T-cell (primary cell): Measurements from ENCODE around the gene ACSL6. TPM values are rescaled to one million over a fixed set of nuclear protein-coding genes. Genes with fewer than 3 reads are reported as not detected.

Experiments used
- ATAC-seq, 4 experiments: fragments of 200-7000 bp in 3 of 4; fragments of 150-1000 bp in 1 of 4; cut with Tn5 transposase; replicated peaks in 1 of 4; 1 replicate in 3 of 4; 2 replicates in 1 of 4; pipeline ENCODE4 v1.10.0; 2021; ENCODE audit warnings: moderate library complexity in 3 of 4, mild to moderate bottlenecking in 2 of 4, moderate number of reproducible peaks in 1 of 4
- CTCF ChIA-PET, 2 donors: fragments of 300-600 bp; sonication (Branson Sonifier 250); formaldehyde crosslinking; loops; one replicate each; lab custom pipeline; 2022; ENCODE audit warnings: antibody characterized with exemption in 2 of 2; lab: Charles Lee
- POLR2A ChIA-PET, 2 donors: fragments of 300-600 bp; sonication (Branson Sonifier 250); formaldehyde crosslinking; loops; one replicate each; lab custom pipeline; 2022; ENCODE audit warnings: antibody characterized with exemption in 2 of 2; lab: Charles Lee
- DNase-seq, 35 experiments: peaks; one replicate each; pipeline versions ENCODE4 v3.0.0 to v3.0.0-alpha.2; 2013 to 2023
- H3K27ac ChIP-seq: one replicate; pipeline ENCODE4 v1.5.1; 2013; ENCODE audit warnings: low read length
- H3K27me3 ChIP-seq, 2 experiments: replicated peaks in 1 of 2; 1 replicate in 1 of 2; 2 replicates in 1 of 2; pipeline versions ENCODE4 v1.6.1 to v1.7.0; 2013; ENCODE audit warnings: low read length in 1 of 2, mixed read lengths in 1 of 2; ENCODE audit not compliant: control insufficient read depth in 2 of 2, insufficient read depth in 2 of 2; ENCODE audit errors: extremely low read depth in 1 of 2
- H3K36me3 ChIP-seq, 2 donors: 1 replicate in 1 of 2; 2 replicates in 1 of 2; pipeline versions ENCODE4 v1.6.1 to v1.7.0; 2013; ENCODE audit warnings: low read length in 1 of 2; ENCODE audit not compliant: control insufficient read depth in 2 of 2, insufficient read depth in 1 of 2; ENCODE audit errors: extremely low read depth in 1 of 2
- H3K4me1 ChIP-seq, 2 experiments: 1 replicate in 1 of 2; 2 replicates in 1 of 2; pipeline versions ENCODE4 v1.6.1 to v1.7.0; 2013; ENCODE audit warnings: low read length in 2 of 2, mixed read lengths in 1 of 2; ENCODE audit not compliant: insufficient read depth in 2 of 2, control insufficient read depth in 1 of 2; ENCODE audit errors: extremely low read depth in 1 of 2
- H3K4me3 ChIP-seq, 2 donors: 1 replicate in 1 of 2; 2 replicates in 1 of 2; pipeline versions ENCODE4 v1.5.1 to v1.7.0; 2013; ENCODE audit warnings: mild to moderate bottlenecking in 2 of 2, low read length in 1 of 2, moderate library complexity in 1 of 2; ENCODE audit not compliant: control insufficient read depth in 1 of 2; ENCODE audit errors: extremely low read depth in 1 of 2
- H3K9me3 ChIP-seq: 2 replicates; pipeline ENCODE4 v1.7.0; 2013
- H3K27ac Mint-ChIP-seq, 2 donors: one replicate each; pipeline ENCODE4 v1.8.0; 2020 to 2021; ENCODE audit warnings: mild to moderate bottlenecking in 2 of 2, mixed read lengths in 2 of 2
- H3K27me3 Mint-ChIP-seq, 2 donors: one replicate each; pipeline ENCODE4 v1.8.0; 2021 to 2022; ENCODE audit warnings: mixed read lengths in 2 of 2
- H3K36me3 Mint-ChIP-seq: one replicate; pipeline ENCODE4 v1.8.0; 2021; ENCODE audit warnings: mixed read lengths
- H3K4me1 Mint-ChIP-seq, 3 donors: one replicate each; pipeline ENCODE4 v1.8.0; 2020 to 2022; ENCODE audit warnings: mixed read lengths in 3 of 3, mild to moderate bottlenecking in 1 of 3
- H3K4me3 Mint-ChIP-seq, 3 donors: one replicate each; pipeline ENCODE4 v1.8.0; 2020 to 2022; ENCODE audit warnings: mild to moderate bottlenecking in 3 of 3, mixed read lengths in 3 of 3, moderate library complexity in 3 of 3
- H3K9me3 Mint-ChIP-seq, 3 donors: one replicate each; pipeline ENCODE4 v1.8.0; 2020 to 2022; ENCODE audit warnings: mixed read lengths in 3 of 3
- WGBS: methylation state at CpG from one replicate; pipeline ENCODE4 v1.1.5; 2013; ENCODE audit warnings: missing lambda C conversion rate; ENCODE audit not compliant: insufficient coverage; 5-methylcytosine and 5-hydroxymethylcytosine counted together
- total RNA-seq, 35 experiments: library from RNA in 6 of 35; stranded (reverse) in 6 of 35; fragments of 120-200 nt in 1 of 35; gene quantifications; one replicate each; pipeline versions ENCODE4 v1.2.1 to v1.2.4 and lab custom pipeline; 2013 to 2026

ACSL6 gene
- total RNA-seq, 5 donors from 2014 or later (not counting 1 experiment from before 2014, with no cell fraction given), result 23.7 to 42.9 (median 27.8) TPM

DNA sequence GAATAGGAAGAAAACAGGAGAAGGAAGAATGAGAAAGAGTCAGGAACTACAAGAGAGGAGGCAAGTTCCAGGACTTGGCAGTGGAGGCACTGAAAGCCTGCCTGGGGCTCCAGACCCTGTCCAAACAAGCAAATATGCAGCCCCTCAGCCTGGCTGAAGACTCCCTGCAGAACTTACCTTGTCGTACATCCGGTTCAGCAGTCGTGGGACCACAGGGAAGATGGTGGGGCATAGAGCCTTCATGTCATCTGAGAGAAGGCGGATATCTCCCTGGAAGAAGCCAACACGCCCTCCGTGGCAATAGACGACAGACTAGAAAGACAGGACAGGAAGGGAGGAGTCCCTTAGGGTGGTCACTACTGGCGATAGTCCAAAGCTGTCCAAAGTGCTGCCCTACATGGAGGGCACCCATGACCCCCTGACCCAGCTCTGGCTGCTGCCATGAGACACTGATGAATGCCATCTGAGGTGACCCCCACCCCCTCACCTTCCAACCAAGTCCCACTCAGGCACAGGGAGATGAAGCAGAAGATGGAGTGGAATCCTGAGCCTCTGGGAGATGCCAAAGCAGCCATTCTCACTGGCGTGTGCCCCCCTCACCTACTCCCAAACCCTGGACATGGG lies 38.3 kb downstream of the ACSL6 start:
- H3K9me3 Mint-ChIP-seq, result no peaks in the 10 kb centered on the region
- POLR2A ChIA-PET, result no interaction called here
- H3K9me3 ChIP-seq, result no peaks in the 10 kb centered on the region
- peak overlapping the region; percentile 83 for H3K27ac ChIP-seq
- peak overlapping the region; percentile 94 to 100 for H3K27ac Mint-ChIP-seq
- peaks cover 38% of the 10 kb centered on the region for H3K36me3 Mint-ChIP-seq
- ATAC-seq (no peak), DNase-seq (no peak)
- H3K4me3 Mint-ChIP-seq, result peak overlapping the region; percentile 37 to 90 (median 40)
- H3K36me3 ChIP-seq, result peaks cover 0 to 9% of the 10 kb centered on the region in 2 donors
- H3K4me1 ChIP-seq, result peaks cover 16 to 39% of the 10 kb centered on the region in 2 experiments
- CTCF ChIA-PET, result interaction anchor here (1.2 to 1.6 kb wide), 2 partner anchors 35 to 384 kb away, joined by 3 to 5 read pairs; no protein-coding TSS in a partner anchor
- H3K4me3 ChIP-seq, result no peak overlapping the region
- 99% methylated on average over 6 of the region's 9 CpGs for WGBS
- H3K4me1 Mint-ChIP-seq, result peaks cover 71 to 78% (median 75%) of the 10 kb centered on the region in 3 donors
- H3K27me3 Mint-ChIP-seq, result no peaks in the 10 kb centered on the region
- no peaks in the 10 kb centered on the region for H3K27me3 ChIP-seq

DNA sequence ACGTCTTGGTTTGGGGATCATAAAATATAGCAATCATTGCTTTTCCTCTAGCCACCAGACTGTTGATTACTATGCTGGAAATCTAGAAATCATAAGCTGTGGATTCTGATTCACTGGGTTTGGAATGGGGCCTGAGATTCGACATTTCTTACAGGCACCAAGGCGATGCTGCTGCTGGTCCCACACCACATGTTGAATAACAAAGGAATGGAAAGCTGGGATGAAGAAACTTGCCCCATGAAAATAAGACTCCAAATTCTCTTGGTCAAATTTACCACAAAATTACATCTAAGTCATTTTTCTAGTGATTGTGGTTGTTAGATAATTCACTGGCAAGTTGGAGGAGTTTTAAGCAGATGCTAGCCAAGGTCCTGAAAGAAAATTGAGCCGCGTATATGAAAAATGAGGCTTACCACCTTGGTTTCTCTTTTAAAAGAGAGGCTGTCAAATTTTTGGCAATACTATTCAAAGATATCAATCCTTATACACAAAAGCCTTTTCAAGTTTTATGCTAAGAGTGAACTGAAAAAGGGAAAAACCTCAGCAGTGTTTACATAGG lies 43.0 kb downstream of the ACSL6 start:
- POLR2A ChIA-PET, result no interaction called here
- H3K27me3 Mint-ChIP-seq, result no peaks in the 10 kb centered on the region
- Histone ChIP-seq H3K9me3 (no peaks in the 10 kb centered on the region), H3K4me1 (peaks cover 0 to 2% of the 10 kb centered on the region in 2 experiments), H3K36me3 (peaks cover 0 to 23% of the 10 kb centered on the region in 2 donors), H3K27me3 (no peaks in the 10 kb centered on the region), H3K27ac (no peak overlapping the region), H3K4me3 (no peak overlapping the region)
- H3K4me3 Mint-ChIP-seq, result no peak overlapping the region
- CTCF ChIA-PET, result no interaction called here
- ATAC-seq (no peak), DNase-seq (no peak)
- peaks cover 71% of the 10 kb centered on the region for H3K36me3 Mint-ChIP-seq
- H3K4me1 Mint-ChIP-seq, result peaks cover 28 to 31% (median 31%) of the 10 kb centered on the region in 3 donors
- WGBS, result no CpG with 5 or more reads among the region's 5 CpGs
- H3K27ac Mint-ChIP-seq, result peak overlapping the region in 1 of 2 donors; percentile 49
- no peaks in the 10 kb centered on the region for H3K9me3 Mint-ChIP-seq

DNA sequence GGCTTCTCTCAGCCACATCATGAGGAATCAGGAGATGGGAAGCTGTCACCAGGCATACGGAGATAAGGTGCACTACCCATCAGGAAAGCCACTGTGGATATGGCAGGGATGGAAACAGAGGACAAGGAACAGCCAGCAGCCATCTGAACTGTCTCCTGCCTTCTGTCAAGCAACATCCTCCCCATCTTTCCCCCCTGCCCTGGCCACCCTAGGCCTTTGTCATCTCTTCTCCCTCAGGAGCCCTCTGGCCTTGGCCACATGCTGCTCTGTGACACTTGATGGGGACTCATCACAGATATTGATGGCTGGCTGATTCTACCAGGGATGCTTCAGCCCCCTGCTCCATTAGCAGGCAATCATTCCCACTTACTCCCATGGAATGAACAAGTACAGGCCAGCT lies 44.9 kb downstream of the ACSL6 start:
- Histone ChIP-seq H3K27ac (no peak overlapping the region), H3K27me3 (no peaks in the 10 kb centered on the region), H3K4me3 (no peak overlapping the region), H3K36me3 (peaks cover 0 to 27% of the 10 kb centered on the region in 2 donors), H3K9me3 (no peaks in the 10 kb centered on the region), H3K4me1 (no peaks in the 10 kb centered on the region)
- no peaks in the 10 kb centered on the region for H3K27me3 Mint-ChIP-seq
- H3K9me3 Mint-ChIP-seq, result no peaks in the 10 kb centered on the region
- POLR2A ChIA-PET, result interaction anchor here in 1 of 2 donors (0.6 kb wide), 1 partner anchor 100 kb away, joined by 3 read pairs; no protein-coding TSS in a partner anchor
- CTCF ChIA-PET, result no interaction called here
- peaks cover 11 to 16% (median 14%) of the 10 kb centered on the region in 3 donors for H3K4me1 Mint-ChIP-seq
- WGBS, result no CpG with 5 or more reads among the region's 1 CpG
- no peak for DNase-seq
- H3K27ac Mint-ChIP-seq, result no peak overlapping the region
- H3K4me3 Mint-ChIP-seq, result no peak overlapping the region
- no peak for ATAC-seq
- H3K36me3 Mint-ChIP-seq, result peaks cover 65% of the 10 kb centered on the region

DNA sequence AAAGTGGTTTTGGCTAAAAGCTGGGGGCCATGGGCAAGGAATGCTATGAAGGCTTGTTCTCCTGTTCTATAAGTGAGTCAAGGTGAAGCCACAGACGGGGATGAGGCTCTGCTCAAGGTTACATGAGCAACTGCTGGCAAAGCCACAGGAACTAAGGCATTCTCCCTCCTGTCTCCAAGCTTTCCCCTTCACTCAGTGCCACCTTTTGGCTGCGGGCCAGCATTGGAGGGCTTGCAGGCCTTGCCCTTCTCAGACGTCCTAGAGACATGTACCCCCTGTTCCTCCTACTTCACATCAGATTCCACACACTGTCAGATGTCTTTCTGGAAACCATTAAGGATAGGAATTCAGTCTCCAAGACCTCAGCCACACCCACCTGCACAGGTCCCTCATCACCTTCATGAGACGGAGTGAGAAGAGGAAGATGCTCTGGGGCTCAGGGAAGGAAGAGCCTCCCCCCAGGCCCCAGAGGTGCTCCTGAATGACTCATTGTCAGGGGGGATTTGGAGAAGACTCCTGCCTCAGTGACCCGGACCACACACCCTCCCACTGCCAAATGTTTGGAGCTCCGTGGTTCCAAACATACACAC lies 45.5 kb downstream of the ACSL6 start:
- peaks cover 60% of the 10 kb centered on the region for H3K36me3 Mint-ChIP-seq
- no peak for ATAC-seq
- Histone ChIP-seq H3K36me3 (peaks cover 0 to 24% of the 10 kb centered on the region in 2 donors), H3K27ac (no peak overlapping the region), H3K27me3 (no peaks in the 10 kb centered on the region), H3K9me3 (no peaks in the 10 kb centered on the region), H3K4me1 (no peaks in the 10 kb centered on the region), H3K4me3 (no peak overlapping the region)
- POLR2A ChIA-PET, result no interaction called here
- no peaks in the 10 kb centered on the region for H3K27me3 Mint-ChIP-seq
- no peak overlapping the region for H3K4me3 Mint-ChIP-seq
- H3K27ac Mint-ChIP-seq, result no peak overlapping the region
- CTCF ChIA-PET, result no interaction called here
- no peaks in the 10 kb centered on the region for H3K9me3 Mint-ChIP-seq
- H3K4me1 Mint-ChIP-seq, result peaks cover 9 to 11% (median 9%) of the 10 kb centered on the region in 3 donors
- WGBS, result 100% methylated on average over 1 of the region's 6 CpGs
- no peak for DNase-seq

DNA sequence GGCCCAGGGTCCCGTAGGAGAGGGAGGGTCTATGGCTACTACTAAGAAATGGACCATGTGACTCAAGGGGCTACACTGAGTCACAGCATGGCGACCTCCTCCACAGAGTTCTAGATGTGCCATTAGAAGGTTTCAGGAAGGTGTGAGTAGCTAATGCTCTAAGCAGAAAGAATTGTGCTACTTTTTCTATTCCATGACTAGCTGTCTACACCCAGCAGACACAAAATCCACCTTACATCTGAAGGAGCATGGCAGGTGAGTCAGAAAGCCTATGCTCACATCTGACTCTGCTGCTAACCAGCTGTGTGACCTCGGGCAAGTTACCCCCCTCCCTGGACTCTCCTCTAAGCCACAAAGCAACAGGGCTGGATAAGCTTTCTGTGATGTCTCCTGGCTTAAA lies 51.6 kb downstream of the ACSL6 start:
- POLR2A ChIA-PET, result no interaction called here
- no peaks in the 10 kb centered on the region for H3K4me1 ChIP-seq
- WGBS, result 83% methylated on average over 2 of the region's 3 CpGs
- peaks cover 52% of the 10 kb centered on the region for H3K36me3 Mint-ChIP-seq
- ATAC-seq, result no peak
- H3K9me3 Mint-ChIP-seq, result no peaks in the 10 kb centered on the region
- no peak overlapping the region for H3K4me3 ChIP-seq
- H3K9me3 ChIP-seq, result no peaks in the 10 kb centered on the region
- no peak for DNase-seq
- H3K4me3 Mint-ChIP-seq, result no peak overlapping the region
- H3K27me3 ChIP-seq, result no peaks in the 10 kb centered on the region
- no peaks in the 10 kb centered on the region for H3K27me3 Mint-ChIP-seq
- no peak overlapping the region for H3K27ac Mint-ChIP-seq
- peaks cover 0 to 1% (median 0%) of the 10 kb centered on the region in 3 donors for H3K4me1 Mint-ChIP-seq
- no peak overlapping the region for H3K27ac ChIP-seq
- CTCF ChIA-PET, result no interaction called here
- peaks cover 0 to 21% of the 10 kb centered on the region in 2 donors for H3K36me3 ChIP-seq

DNA sequence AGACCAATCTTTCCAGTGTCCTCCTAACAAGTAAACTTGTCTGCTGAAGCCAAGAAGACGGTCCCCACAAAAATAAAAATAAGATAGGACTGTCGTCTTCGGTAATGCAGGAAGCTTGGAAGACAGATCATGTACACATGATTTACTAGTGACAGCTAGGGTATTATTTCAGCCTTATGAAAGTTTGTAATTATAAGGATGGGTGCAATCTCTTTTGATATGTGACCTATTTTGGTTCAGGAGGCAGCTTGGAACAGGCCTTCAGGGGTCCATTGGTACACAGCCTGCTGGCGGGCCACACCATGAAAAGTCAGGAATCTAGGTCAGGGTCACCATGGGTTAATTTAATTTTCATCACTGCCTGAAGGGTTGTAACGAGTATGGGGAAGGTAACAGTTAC lies 52.3 kb downstream of the ACSL6 start:
- no peaks in the 10 kb centered on the region for H3K9me3 ChIP-seq
- ATAC-seq, result no peak

More for the DNA sequence above, 52.3 kb downstream of the ACSL6 start:
- Histone ChIP-seq H3K4me3 (no peak overlapping the region), H3K4me1 (no peaks in the 10 kb centered on the region), H3K36me3 (peaks cover 0 to 25% of the 10 kb centered on the region in 2 donors), H3K27me3 (no peaks in the 10 kb centered on the region), H3K27ac (no peak overlapping the region)
- Mint-ChIP-seq H3K27me3 (no peaks in the 10 kb centered on the region), H3K9me3 (no peaks in the 10 kb centered on the region), H3K27ac (no peak overlapping the region), H3K4me1 (peaks cover 0 to 1% (median 0%) of the 10 kb centered on the region in 3 donors), H3K36me3 (peaks cover 54% of the 10 kb centered on the region), H3K4me3 (no peak overlapping the region)
- DNase-seq, result no peak
- ChIA-PET POLR2A (no interaction called here), CTCF (no interaction called here)
- 92% methylated on average over 2 of the region's 5 CpGs for WGBS
